Stomach (tissue), 4 donors: ENCODE data around the gene MAG.

Source experiments
- CTCF ChIP-seq, 7 experiments: fragments of 450-650 bp in 4 of 7; fragments of 200-600 bp in 3 of 7; sonication (generic) in 3 of 7; IDR thresholded peaks; one replicate each; pipeline ENCODE4 v1.5.1; 2016 to 2019; ENCODE audit warnings: antibody characterized with exemption in 7 of 7, control low read depth in 2 of 7, mild to moderate bottlenecking in 1 of 7
- POLR2A ChIP-seq, 4 donors: fragments of 450-650 bp; IDR thresholded peaks; one replicate each; pipeline ENCODE4 v1.6.1; 2016; ENCODE audit warnings: antibody characterized with exemption in 4 of 4, control low read depth in 2 of 4, mild to moderate bottlenecking in 1 of 4, moderate library complexity in 1 of 4

GRCh38 chr19:35330475-35330874 is 38.5 kb downstream of the MAG start:
- TF ChIP-seq CTCF (IDR thresholded peaks at IDR 0.05) (no peak), POLR2A (IDR thresholded peaks at IDR 0.05) (no peak)
